ENCODE measurements around the gene ZNF580.

GRCh38 chr19:55667511-55667910 lies 26.7 kb downstream of the ZNF580 start:
- no peak for TF ChIP-seq CTCF (IDR thresholded peaks at IDR 0.05)
- no peak for TF ChIP-seq ZFX (IDR thresholded peaks at IDR 0.05; ENCODE audit: borderline replicate concordance)
